ENCODE measurements around the gene CDH4. TPM values are rescaled to one million over a fixed set of nuclear protein-coding genes. Genes with fewer than 3 reads are reported as not detected.

The CDH4 gene
- total RNA-seq, 1 donor from 2014 or later: 0.17 TPM

GRCh38 chr20:61833807-61834610 lies 581.9 kb downstream of the CDH4 start:
- no peak for DNase-seq

GRCh38 chr20:61835301-61835700 lies 583.2 kb downstream of the CDH4 start:
- DNase-seq: no peak

GRCh38 chr20:61835791-61836350 lies 583.8 kb downstream of the CDH4 start:
- no peak for DNase-seq

- no peak for DNase-seq
Measured at GRCh38 chr20:61837200-61837599, 585.1 kb downstream of the CDH4 start.

GRCh38 chr20:61839223-61839911 lies 587.3 kb downstream of the CDH4 start:
- DNase-seq: no peak

GRCh38 chr20:61839912-61840778 lies 588.1 kb downstream of the CDH4 start:
- no peak for DNase-seq

GRCh38 chr20:61840779-61841455 lies 588.9 kb downstream of the CDH4 start:
- no peak for DNase-seq

GRCh38 chr20:61841551-61841950 lies 589.5 kb downstream of the CDH4 start:
- no peak for DNase-seq

- DNase-seq: peak; percentile 4
Measured at GRCh38 chr20:61841966-61842365, 589.9 kb downstream of the CDH4 start.

GRCh38 chr20:61844621-61845020 lies 592.6 kb downstream of the CDH4 start:
- DNase-seq: no peak

GRCh38 chr20:61845233-61845671 lies 593.2 kb downstream of the CDH4 start:
- no peak for DNase-seq

- DNase-seq: no peak
Measured at GRCh38 chr20:61846074-61846473, 594.0 kb downstream of the CDH4 start.

GRCh38 chr20:61846741-61847419 lies 594.8 kb downstream of the CDH4 start:
- no peak for DNase-seq

- DNase-seq: no peak
Measured at GRCh38 chr20:61847420-61847748, 595.3 kb downstream of the CDH4 start.

- no peak for DNase-seq
Measured at GRCh38 chr20:61847986-61848385, 595.9 kb downstream of the CDH4 start.

- no peak for DNase-seq
Measured at GRCh38 chr20:61848851-61849250, 596.8 kb downstream of the CDH4 start.

- DNase-seq: no peak
Measured at GRCh38 chr20:61849376-61849775, 597.3 kb downstream of the CDH4 start.

- DNase-seq: no peak
Measured at GRCh38 chr20:61849822-61850221, 597.8 kb downstream of the CDH4 start.

- no peak for DNase-seq
Measured at GRCh38 chr20:61850457-61850856, 598.4 kb downstream of the CDH4 start.

- DNase-seq: no peak
Measured at GRCh38 chr20:61850926-61851900, 599.2 kb downstream of the CDH4 start.

All from dermis blood vessel endothelial cell (primary cell).